ENCODE data around the gene ITIH5. TPM values are rescaled to one million over a fixed set of nuclear protein-coding genes. Genes with fewer than 3 reads are reported as not detected.
A peak's percentile ranks its signal among the peaks of the same experiment; 100 is the strongest.

The ITIH5 gene
- total and polyA plus RNA-seq, 2 of the 13 experiments (the other 11 are each of a cell fraction or from before 2014, with no cell fraction given): 4.7 to 8.9 TPM

DNA sequence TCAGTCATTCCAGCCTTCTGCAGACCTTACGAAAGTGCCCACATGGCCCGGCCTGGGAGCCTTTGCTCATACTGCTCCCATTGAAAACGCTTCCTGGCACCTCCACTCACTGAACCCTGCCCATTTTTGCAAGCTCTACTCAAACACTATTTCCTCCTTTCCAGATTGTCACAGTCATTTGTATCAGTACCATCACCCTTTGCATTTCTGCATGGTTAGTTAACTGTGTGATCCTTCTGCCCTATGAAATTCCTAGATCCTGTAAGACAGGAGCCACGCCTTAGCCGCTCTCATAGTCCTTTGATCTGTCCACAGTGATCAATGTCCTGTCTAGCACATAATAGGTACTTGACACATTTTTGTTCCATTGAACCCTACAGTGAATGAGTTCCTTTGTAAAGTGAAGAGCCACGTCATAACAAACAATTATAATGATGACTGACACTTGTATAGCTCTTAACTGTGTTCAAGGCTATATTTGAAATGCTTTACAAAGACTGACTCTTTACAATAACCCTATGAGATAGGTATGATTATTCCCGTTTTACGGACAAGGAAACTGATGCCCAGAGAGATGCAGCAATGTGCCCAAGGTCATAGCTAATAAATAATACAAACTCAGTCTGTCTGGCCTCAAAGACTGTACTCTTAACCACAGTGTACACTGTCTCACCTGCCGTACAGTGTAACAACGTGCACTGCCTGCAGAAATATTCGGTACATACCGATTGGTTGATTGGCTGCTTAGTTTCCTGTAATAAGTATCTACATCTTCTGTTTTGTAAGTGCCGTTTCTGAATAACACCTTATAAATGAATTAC, 19.8 kb upstream of the ITIH5 start (continued):
- TF ChIP-seq ZKSCAN8 (CRISPR knock-in tag; IDR thresholded peaks at IDR 0.05; ENCODE audit: borderline replicate concordance) (peak; percentile 89), ZNF672 (CRISPR knock-in tag; IDR thresholded peaks at IDR 0.05) (no peak), ZSCAN22 (CRISPR knock-in tag; IDR thresholded peaks at IDR 0.05) (no peak), ATF7 (IDR thresholded peaks at IDR 0.05) (peak; percentile 80), ATF7 (CRISPR knock-in tag; IDR thresholded peaks at IDR 0.05) (peak; percentile 83; the same call in 1 of the 2 replicates), ZNF44 (CRISPR knock-in tag; IDR thresholded peaks at IDR 0.05) (0 out of 2 replicates have a peak, but pooled peaks have one; percentile 30), RAD51 (IDR thresholded peaks at IDR 0.05; ENCODE audit: borderline replicate concordance) (no peak), RBM39 (IDR thresholded peaks at IDR 0.05; ENCODE audit: low read depth, low read length, poor library complexity, severe bottlenecking) (no peak), ZNF343 (CRISPR knock-in tag; IDR thresholded peaks at IDR 0.05) (0 out of 2 replicates have a peak, but pooled peaks have one; percentile 67), NAIF1 (CRISPR knock-in tag; IDR thresholded peaks at IDR 0.05; ENCODE audit: borderline replicate concordance) (no peak), ZNF713 (CRISPR knock-in tag; IDR thresholded peaks at IDR 0.05) (no peak), MTF1 (CRISPR knock-in tag; IDR thresholded peaks at IDR 0.05) (no peak), ZKSCAN5 (CRISPR knock-in tag; IDR thresholded peaks at IDR 0.05) (no peak), MED8 (CRISPR knock-in tag; IDR thresholded peaks at IDR 0.05; ENCODE audit: insufficient replicate concordance) (peak; percentile 67), ZFP82 (CRISPR knock-in tag; IDR thresholded peaks at IDR 0.05; ENCODE audit: borderline replicate concordance) (no peak), SP140L (CRISPR knock-in tag; IDR thresholded peaks at IDR 0.05; ENCODE audit: borderline replicate concordance) (no peak), TGIF2 (CRISPR knock-in tag; IDR thresholded peaks at IDR 0.05) (peak; percentile 66), HDAC2 (CRISPR knock-in tag; IDR thresholded peaks at IDR 0.05) (peak; percentile 96), SRY (CRISPR knock-in tag; IDR thresholded peaks at IDR 0.05) (no peak; the same call in 1 of the 2 replicates), FOXK2 (IDR thresholded peaks at IDR 0.05) (0 out of 2 replicates have a peak, but pooled peaks have one; percentile 32), JUND (CRISPR knock-in tag; IDR thresholded peaks at IDR 0.05) (peak; percentile 68; the same call in 1 of the 2 replicates), PAX8 (CRISPR knock-in tag; IDR thresholded peaks at IDR 0.05; ENCODE audit: borderline replicate concordance) (no peak)
- TF ChIP-seq, protein P1, sequence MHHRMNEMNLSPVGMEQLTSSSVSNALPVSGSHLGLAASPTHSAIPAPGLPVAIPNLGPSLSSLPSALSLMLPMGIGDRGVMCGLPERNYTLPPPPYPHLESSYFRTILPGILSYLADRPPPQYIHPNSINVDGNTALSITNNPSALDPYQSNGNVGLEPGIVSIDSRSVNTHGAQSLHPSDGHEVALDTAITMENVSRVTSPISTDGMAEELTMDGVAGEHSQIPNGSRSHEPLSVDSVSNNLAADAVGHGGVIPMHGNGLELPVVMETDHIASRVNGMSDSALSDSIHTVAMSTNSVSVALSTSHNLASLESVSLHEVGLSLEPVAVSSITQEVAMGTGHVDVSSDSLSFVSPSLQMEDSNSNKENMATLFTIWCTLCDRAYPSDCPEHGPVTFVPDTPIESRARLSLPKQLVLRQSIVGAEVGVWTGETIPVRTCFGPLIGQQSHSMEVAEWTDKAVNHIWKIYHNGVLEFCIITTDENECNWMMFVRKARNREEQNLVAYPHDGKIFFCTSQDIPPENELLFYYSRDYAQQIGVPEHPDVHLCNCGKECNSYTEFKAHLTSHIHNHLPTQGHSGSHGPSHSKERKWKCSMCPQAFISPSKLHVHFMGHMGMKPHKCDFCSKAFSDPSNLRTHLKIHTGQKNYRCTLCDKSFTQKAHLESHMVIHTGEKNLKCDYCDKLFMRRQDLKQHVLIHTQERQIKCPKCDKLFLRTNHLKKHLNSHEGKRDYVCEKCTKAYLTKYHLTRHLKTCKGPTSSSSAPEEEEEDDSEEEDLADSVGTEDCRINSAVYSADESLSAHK (CRISPR knock-in tag; IDR thresholded peaks at IDR 0.05; ENCODE audit: borderline replicate concordance): no peak
- TF ChIP-seq, protein P2, sequence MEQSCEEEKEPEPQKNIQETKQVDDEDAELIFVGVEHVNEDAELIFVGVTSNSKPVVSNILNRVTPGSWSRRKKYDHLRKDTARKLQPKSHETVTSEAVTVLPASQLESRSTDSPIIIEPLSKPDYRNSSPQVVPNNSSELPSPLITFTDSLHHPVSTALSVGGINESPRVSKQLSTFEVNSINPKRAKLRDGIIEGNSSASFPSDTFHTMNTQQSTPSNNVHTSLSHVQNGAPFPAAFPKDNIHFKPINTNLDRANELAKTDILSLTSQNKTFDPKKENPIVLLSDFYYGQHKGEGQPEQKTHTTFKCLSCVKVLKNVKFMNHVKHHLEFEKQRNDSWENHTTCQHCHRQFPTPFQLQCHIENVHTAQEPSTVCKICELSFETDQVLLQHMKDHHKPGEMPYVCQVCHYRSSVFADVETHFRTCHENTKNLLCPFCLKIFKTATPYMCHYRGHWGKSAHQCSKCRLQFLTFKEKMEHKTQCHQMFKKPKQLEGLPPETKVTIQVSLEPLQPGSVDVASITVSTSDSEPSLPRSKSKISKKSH (CRISPR knock-in tag; IDR thresholded peaks at IDR 0.05; ENCODE audit: borderline replicate concordance): no peak
